Measurements from ENCODE around the gene ACSF2.
A peak's percentile ranks its signal among the peaks of the same experiment; 100 is the strongest.

The ACSF2 gene

GRCh38 chr17:50425682-50426471 is at the start of gene ACSF2:
TSS of gene ACSF2 (plus strand) at chr17:50426218. CDS start at chr17:50426262, 44 bp downstream.
- H3K27ac ChIP-seq, result peak within 1 kb of the TSS; percentile 50
- TF ChIP-seq, protein P1, sequence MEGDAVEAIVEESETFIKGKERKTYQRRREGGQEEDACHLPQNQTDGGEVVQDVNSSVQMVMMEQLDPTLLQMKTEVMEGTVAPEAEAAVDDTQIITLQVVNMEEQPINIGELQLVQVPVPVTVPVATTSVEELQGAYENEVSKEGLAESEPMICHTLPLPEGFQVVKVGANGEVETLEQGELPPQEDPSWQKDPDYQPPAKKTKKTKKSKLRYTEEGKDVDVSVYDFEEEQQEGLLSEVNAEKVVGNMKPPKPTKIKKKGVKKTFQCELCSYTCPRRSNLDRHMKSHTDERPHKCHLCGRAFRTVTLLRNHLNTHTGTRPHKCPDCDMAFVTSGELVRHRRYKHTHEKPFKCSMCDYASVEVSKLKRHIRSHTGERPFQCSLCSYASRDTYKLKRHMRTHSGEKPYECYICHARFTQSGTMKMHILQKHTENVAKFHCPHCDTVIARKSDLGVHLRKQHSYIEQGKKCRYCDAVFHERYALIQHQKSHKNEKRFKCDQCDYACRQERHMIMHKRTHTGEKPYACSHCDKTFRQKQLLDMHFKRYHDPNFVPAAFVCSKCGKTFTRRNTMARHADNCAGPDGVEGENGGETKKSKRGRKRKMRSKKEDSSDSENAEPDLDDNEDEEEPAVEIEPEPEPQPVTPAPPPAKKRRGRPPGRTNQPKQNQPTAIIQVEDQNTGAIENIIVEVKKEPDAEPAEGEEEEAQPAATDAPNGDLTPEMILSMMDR (conservative IDR thresholded peaks at IDR 0.05), result no peak

GRCh38 chr17:50379351-50380132 is 46.5 kb upstream of the ACSF2 start:
- no peak overlapping the region for H3K27ac ChIP-seq
- TF ChIP-seq, protein P1 (conservative IDR thresholded peaks at IDR 0.05), result no peak

DNA sequence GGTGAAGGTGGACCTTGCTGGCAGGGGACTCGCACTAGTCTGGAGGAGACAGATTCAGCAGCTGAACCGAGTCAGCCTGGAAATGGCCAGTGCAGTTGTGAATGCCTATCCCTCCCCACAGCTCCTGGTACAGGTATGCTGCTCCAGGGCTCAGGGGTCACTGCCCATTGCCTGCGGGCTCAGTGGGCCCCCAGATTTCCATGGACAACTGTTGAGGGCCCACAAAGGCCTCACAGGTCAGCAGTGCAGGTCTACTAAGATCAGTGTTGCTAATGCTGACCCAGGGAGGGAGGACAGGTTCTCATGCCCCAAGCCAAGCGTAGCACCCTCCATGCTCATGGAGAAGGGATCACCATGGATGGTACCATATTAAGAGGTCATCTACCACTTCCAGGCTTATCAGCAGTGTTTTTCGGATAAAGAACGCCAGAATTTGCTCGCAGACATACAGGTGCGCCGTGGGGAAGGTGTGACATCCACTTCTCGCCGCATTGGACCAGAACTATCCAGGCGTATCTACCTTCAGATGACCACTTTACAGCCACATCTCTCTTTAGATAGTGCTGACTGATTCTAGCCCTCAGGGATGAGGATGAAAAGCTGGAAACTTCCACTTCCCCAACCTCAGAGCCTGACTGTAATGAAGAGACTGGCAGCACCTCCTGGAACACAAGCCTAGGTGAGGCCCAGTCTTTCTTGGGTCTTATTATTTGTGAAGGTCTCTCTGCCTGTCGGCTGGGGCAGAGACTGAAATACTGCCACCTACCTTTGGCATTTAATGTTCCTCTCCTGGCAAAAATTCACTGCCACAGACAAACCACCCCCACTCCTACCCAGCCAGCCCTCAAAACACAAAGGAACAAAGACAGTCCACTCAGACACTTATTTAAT is 45.4 kb upstream of the ACSF2 start:
- TF ChIP-seq, protein P1 (conservative IDR thresholded peaks at IDR 0.05), result 0 out of 2 replicates have a peak, but pooled peaks have one; percentile 13
- no peak overlapping the region; the same call in 1 of the 2 replicates for H3K27ac ChIP-seq

GRCh38 chr17:50381260-50381815 is 44.7 kb upstream of the ACSF2 start:
- peak overlapping the region; percentile 70 for H3K27ac ChIP-seq
- TF ChIP-seq, protein P1 (conservative IDR thresholded peaks at IDR 0.05), result no peak

DNA sequence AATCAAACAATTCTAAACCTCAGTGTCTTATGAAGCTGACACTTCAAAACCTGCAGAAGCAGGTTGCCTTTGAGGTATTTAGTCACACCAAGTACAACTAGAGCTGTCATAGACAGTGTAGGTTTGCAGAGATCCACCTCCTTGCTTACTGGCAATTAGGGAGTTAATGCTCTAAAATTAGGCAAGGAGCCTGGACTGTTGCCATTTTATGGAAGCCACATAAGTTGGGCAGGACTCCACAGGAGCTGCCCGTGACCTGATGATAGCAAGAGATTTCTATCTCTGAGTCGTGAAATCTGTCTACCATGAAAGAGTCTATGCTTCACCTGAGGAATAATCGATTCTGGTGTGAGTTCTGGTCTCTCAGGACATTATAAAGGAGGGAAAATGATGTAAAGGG is 44.1 kb upstream of the ACSF2 start:
- H3K27ac ChIP-seq, result peak overlapping the region; percentile 70
- TF ChIP-seq, protein P1 (conservative IDR thresholded peaks at IDR 0.05), result no peak

DNA sequence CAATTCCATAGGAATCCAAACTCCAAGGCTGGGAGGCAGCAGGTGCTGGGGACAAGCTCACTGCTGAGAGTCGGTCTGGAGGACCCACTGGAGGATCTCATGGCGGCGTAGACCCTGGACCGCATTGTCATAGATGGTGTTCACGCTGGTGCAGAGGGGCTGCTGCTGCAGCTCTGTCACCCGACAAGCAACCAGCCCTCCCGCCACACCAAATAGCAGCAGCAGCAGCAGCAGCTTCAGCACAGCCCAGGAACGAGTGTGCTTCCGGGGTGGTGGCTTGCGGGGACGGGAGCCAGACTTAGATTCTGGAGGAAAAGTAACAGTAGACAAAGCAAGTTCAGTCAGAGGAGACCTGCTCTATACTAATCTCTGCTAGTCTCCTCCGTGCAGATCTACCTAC is 43.1 kb upstream of the ACSF2 start:
- TF ChIP-seq, protein P1 (conservative IDR thresholded peaks at IDR 0.05), result no peak
- peak overlapping the region; percentile 70 for H3K27ac ChIP-seq

Measured in VCaP (cell line).